HepG2 (cell line): ENCODE measurements around the gene PHKB. TPM values are rescaled to one million over a fixed set of nuclear protein-coding genes. Genes with fewer than 3 reads are reported as not detected.
A peak's percentile ranks its signal among the peaks of the same experiment; 100 is the strongest.

Experiments
- ARID2 ChIP-seq: sonication (generic); formaldehyde crosslinking; IDR thresholded peaks from 2 replicates; pipeline ENCODE4 v1.8.1; 2022; ENCODE audit warnings: mild to moderate bottlenecking, missing genetic modification reagents, borderline replicate concordance
- ARNT ChIP-seq: fragments of 450-650 bp; IDR thresholded peaks from 2 replicates; pipeline ENCODE4 v1.6.1; 2017
- HOXA9 ChIP-seq: sonication (generic); formaldehyde crosslinking; IDR thresholded peaks from 2 replicates; pipeline ENCODE4 v1.8.1; 2022; ENCODE audit warnings: missing genetic modification reagents, mild to moderate bottlenecking, moderate library complexity, borderline replicate concordance
- NR1H2 ChIP-seq: sonication (generic); formaldehyde crosslinking; IDR thresholded peaks from 2 replicates; pipeline ENCODE4 v1.8.1; 2022; ENCODE audit warnings: low read depth, missing genetic modification reagents, borderline replicate concordance
- NR2C2 ChIP-seq: sonication (generic); formaldehyde crosslinking; IDR thresholded peaks from 2 replicates; pipeline ENCODE4 v1.4.0; 2020; ENCODE audit warnings: missing genetic modification reagents, mild to moderate bottlenecking, moderate library complexity, borderline replicate concordance
- POLR2AphosphoS5 ChIP-seq: IDR thresholded peaks from 2 replicates; pipeline ENCODE4 v1.6.1; 2012; ENCODE audit warnings: low read depth, low read length
- RNF2 ChIP-seq: fragments of 450-650 bp; conservative IDR thresholded peaks from 2 replicates; pipeline ENCODE4 v1.6.1; 2016; ENCODE audit warnings: low read depth
- RXRA ChIP-seq: sonication (generic); formaldehyde crosslinking; IDR thresholded peaks from 2 replicates; pipeline ENCODE4 v1.5.1; 2020; ENCODE audit warnings: missing genetic modification reagents
- SMARCE1 ChIP-seq: fragments of 450-650 bp; IDR thresholded peaks from 2 replicates; pipeline ENCODE4 v1.6.1; 2017; ENCODE audit warnings: borderline replicate concordance
- TCF7 ChIP-seq: sonication (generic); IDR thresholded peaks from 2 replicates; pipeline ENCODE4 v1.6.1; 2016; ENCODE audit warnings: antibody characterized with exemption, low read depth
- ZFYVE20 ChIP-seq: sonication (generic); formaldehyde crosslinking; IDR thresholded peaks from 2 replicates; pipeline ENCODE4 v1.8.0; 2023; ENCODE audit warnings: low read depth, mild to moderate bottlenecking, moderate library complexity, missing genetic modification reagents, borderline replicate concordance
- ZNF138 ChIP-seq: sonication (generic); formaldehyde crosslinking; IDR thresholded peaks from 2 replicates; pipeline ENCODE4 v1.5.0; 2020; ENCODE audit warnings: mild to moderate bottlenecking, low read depth, missing genetic modification reagents
- ZNF207 ChIP-seq: fragments of 450-650 bp; IDR thresholded peaks from 2 replicates; pipeline ENCODE4 v1.6.1; 2016; ENCODE audit warnings: antibody characterized with exemption, borderline replicate concordance
- ZNF354B ChIP-seq: sonication (generic); formaldehyde crosslinking; IDR thresholded peaks from 2 replicates; pipeline ENCODE4 v1.8.0; 2022; ENCODE audit warnings: mild to moderate bottlenecking, missing genetic modification reagents
- ZNF562 ChIP-seq: sonication (generic); formaldehyde crosslinking; IDR thresholded peaks from 2 replicates; pipeline ENCODE4 v1.8.0; 2022; ENCODE audit warnings: missing genetic modification reagents, borderline replicate concordance
- ZNF569 ChIP-seq: sonication (generic); formaldehyde crosslinking; IDR thresholded peaks from 2 replicates; pipeline ENCODE4 v1.5.0; 2020; ENCODE audit warnings: mild to moderate bottlenecking, missing genetic modification reagents, moderate library complexity, borderline replicate concordance
- ZNF703 ChIP-seq: sonication (generic); formaldehyde crosslinking; IDR thresholded peaks from 2 replicates; pipeline ENCODE4 v1.5.1; 2020; ENCODE audit warnings: missing genetic modification reagents, mild to moderate bottlenecking, moderate library complexity, borderline replicate concordance
- ZNF790 ChIP-seq: sonication (generic); formaldehyde crosslinking; IDR thresholded peaks from 2 replicates; pipeline ENCODE4 v1.8.0; 2022; ENCODE audit warnings: missing genetic modification reagents, mild to moderate bottlenecking, borderline replicate concordance
- polyA plus RNA-seq, 8 experiments: library from polyadenylated mRNA; depleted of rRNA in 3 of 8; stranded (reverse) in 7 of 8; unstranded in 1 of 8; fragments of >200 nt; fragmentation: Illumina TruSeq in 4 of 8; extraction: Trizol in 4 of 8; gene quantifications; 2 replicates each; pipeline versions ENCODE4 v1.2.1 to v1.2.3, GENCODE V29; 2011 to 2016; ENCODE audit warnings: low read depth in 4 of 8, missing spikeins in 1 of 8, mixed read lengths in 1 of 8; ENCODE audit not compliant: insufficient read depth in 1 of 8
- total RNA-seq, 5 experiments: library from RNA; depleted of rRNA; stranded (reverse); fragments of >200 nt; fragmentation: Illumina TruSeq; extraction: Trizol; gene quantifications; 2 replicates each; pipeline ENCODE4 v1.2.3, GENCODE V29; 2016; ENCODE audit warnings: low read depth in 1 of 5
- TF ChIP-seq, protein P1 (sequence below): sonication (generic); formaldehyde crosslinking; IDR thresholded peaks from 2 replicates; pipeline ENCODE4 v1.4.0; 2020; ENCODE audit warnings: low read depth, missing genetic modification reagents
- TF ChIP-seq, protein P2 (sequence below): sonication (generic); formaldehyde crosslinking; IDR thresholded peaks from 2 replicates; pipeline ENCODE4 v1.4.0; 2020; ENCODE audit warnings: mild to moderate bottlenecking, missing genetic modification reagents
- TF ChIP-seq, protein P3 (sequence below): sonication (generic); formaldehyde crosslinking; IDR thresholded peaks from 2 replicates; pipeline ENCODE4 v1.8.0; 2022; ENCODE audit warnings: missing genetic modification reagents, mild to moderate bottlenecking, borderline replicate concordance
- TF ChIP-seq, protein P4 (sequence below): sonication (generic); formaldehyde crosslinking; conservative IDR thresholded peaks from 2 replicates; pipeline ENCODE4 v1.4.0; 2020; ENCODE audit warnings: missing genetic modification reagents

PHKB gene
- total and polyA plus RNA-seq, 2 of the 13 experiments (the other 11 are each of a cell fraction or from before 2014, with no cell fraction given): 66.0 to 80.8 TPM

DNA sequence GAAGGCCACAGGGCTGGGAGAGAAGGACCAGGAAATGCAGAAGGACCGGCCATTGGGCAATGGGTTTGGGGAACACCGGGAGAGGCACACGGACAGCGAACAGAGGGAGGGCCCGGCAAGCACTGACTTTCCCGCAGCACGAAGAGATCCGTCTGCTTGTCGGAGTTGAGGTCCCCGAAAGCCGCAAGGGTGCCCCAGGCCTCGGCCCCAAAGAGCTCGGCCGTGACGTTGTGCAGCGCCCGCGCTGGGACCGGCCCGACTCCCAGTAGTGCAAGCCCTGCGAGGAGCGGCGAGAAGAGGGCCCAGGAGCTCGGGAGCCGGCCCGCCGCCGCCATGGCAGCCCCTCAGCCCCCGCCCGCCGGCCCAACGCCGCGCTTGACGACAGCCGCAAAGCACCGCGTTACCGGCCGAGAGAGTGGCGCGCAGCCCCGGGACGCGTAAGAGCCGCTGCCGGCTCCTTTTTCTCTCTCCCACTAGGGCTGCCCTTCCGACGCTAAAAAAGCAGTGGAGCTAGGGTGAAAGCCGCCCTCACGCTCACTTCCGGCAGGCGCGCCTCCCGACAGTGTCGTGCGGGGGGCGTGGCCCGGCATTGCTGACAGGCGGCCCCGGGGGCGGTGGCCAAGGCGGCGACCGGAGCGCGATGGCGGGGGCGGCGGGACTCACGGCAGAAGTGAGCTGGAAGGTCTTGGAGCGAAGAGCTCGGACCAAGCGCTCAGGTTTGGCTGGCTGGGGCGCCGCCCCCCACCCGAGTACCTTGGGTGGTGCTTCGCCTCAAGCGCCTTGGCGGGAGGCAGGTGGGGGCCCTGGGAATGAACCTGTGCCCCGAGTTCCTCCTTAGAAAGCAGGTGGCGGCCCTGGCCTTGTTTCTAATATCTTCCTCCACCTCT, at the start of gene PHKB, which contains the start of gene ITFG1 (continued):
- TF ChIP-seq, protein P1, sequence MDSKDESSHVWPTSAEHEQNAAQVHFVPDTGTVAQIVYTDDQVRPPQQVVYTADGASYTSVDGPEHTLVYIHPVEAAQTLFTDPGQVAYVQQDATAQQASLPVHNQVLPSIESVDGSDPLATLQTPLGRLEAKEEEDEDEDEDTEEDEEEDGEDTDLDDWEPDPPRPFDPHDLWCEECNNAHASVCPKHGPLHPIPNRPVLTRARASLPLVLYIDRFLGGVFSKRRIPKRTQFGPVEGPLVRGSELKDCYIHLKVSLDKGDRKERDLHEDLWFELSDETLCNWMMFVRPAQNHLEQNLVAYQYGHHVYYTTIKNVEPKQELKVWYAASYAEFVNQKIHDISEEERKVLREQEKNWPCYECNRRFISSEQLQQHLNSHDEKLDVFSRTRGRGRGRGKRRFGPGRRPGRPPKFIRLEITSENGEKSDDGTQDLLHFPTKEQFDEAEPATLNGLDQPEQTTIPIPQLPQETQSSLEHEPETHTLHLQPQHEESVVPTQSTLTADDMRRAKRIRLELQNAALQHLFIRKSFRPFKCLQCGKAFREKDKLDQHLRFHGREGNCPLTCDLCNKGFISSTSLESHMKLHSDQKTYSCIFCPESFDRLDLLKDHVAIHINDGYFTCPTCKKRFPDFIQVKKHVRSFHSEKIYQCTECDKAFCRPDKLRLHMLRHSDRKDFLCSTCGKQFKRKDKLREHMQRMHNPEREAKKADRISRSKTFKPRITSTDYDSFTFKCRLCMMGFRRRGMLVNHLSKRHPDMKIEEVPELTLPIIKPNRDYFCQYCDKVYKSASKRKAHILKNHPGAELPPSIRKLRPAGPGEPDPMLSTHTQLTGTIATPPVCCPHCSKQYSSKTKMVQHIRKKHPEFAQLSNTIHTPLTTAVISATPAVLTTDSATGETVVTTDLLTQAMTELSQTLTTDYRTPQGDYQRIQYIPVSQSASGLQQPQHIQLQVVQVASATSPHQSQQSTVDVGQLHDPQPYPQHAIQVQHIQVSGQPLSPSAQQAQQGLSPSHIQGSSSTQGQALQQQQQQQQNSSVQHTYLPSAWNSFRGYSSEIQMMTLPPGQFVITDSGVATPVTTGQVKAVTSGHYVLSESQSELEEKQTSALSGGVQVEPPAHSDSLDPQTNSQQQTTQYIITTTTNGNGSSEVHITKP (CRISPR knock-in tag): no peak
- peak; percentile 56; the same call in 1 of the 2 replicates for TF ChIP-seq HOXA9 (CRISPR knock-in tag)
- TF ChIP-seq ARNT: no peak
- TF ChIP-seq ZNF138 (CRISPR knock-in tag): peak; percentile 22; the same call in 1 of the 2 replicates
- no peak for TF ChIP-seq ZFYVE20 (CRISPR knock-in tag)
- TF ChIP-seq ZNF703 (CRISPR knock-in tag): peak; percentile 93
- TF ChIP-seq, protein P2, sequence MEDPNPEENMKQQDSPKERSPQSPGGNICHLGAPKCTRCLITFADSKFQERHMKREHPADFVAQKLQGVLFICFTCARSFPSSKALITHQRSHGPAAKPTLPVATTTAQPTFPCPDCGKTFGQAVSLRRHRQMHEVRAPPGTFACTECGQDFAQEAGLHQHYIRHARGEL (CRISPR knock-in tag): no peak
- TF ChIP-seq, protein P3, sequence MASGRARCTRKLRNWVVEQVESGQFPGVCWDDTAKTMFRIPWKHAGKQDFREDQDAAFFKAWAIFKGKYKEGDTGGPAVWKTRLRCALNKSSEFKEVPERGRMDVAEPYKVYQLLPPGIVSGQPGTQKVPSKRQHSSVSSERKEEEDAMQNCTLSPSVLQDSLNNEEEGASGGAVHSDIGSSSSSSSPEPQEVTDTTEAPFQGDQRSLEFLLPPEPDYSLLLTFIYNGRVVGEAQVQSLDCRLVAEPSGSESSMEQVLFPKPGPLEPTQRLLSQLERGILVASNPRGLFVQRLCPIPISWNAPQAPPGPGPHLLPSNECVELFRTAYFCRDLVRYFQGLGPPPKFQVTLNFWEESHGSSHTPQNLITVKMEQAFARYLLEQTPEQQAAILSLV: peak; percentile 80
- TF ChIP-seq ZNF790: peak; percentile 96
- TF ChIP-seq, protein P4, sequence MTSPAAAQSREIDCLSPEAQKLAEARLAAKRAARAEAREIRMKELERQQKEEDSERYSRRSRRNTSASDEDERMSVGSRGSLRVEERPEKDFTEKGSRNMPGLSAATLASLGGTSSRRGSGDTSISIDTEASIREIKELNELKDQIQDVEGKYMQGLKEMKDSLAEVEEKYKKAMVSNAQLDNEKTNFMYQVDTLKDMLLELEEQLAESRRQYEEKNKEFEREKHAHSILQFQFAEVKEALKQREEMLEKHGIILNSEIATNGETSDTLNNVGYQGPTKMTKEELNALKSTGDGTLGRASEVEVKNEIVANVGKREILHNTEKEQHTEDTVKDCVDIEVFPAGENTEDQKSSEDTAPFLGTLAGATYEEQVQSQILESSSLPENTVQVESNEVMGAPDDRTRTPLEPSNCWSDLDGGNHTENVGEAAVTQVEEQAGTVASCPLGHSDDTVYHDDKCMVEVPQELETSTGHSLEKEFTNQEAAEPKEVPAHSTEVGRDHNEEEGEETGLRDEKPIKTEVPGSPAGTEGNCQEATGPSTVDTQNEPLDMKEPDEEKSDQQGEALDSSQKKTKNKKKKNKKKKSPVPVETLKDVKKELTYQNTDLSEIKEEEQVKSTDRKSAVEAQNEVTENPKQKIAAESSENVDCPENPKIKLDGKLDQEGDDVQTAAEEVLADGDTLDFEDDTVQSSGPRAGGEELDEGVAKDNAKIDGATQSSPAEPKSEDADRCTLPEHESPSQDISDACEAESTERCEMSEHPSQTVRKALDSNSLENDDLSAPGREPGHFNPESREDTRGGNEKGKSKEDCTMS (CRISPR knock-in tag): no peak
- no peak for TF ChIP-seq ZNF354B (CRISPR knock-in tag)
- TF ChIP-seq NR2C2 (CRISPR knock-in tag): peak; percentile 80
- 0 out of 2 replicates have a peak, but pooled peaks have one; percentile 73 for TF ChIP-seq NR1H2 (CRISPR knock-in tag)
- 0 out of 2 replicates have a peak, but pooled peaks have one; percentile 61 for TF ChIP-seq POLR2AphosphoS5
- no peak for TF ChIP-seq ZNF207
- TF ChIP-seq TCF7: no peak
- no peak for TF ChIP-seq SMARCE1
- peak; percentile 89; the same call in 1 of the 2 replicates for TF ChIP-seq ZNF569 (CRISPR knock-in tag)
- TF ChIP-seq RNF2: no peak
- TF ChIP-seq ARID2: 0 out of 2 replicates have a peak, but pooled peaks have one; percentile 78
- TF ChIP-seq RXRA (CRISPR knock-in tag): no peak
- no peak for TF ChIP-seq ZNF562 (CRISPR knock-in tag)
